Esophagus muscularis mucosa (tissue), 3 donors: Measurements from ENCODE around the gene VMP1.
A peak's percentile ranks its signal among the peaks of the same experiment; 100 is the strongest.

Experiments used
- CTCF ChIP-seq, 3 experiments: fragments of 200-600 bp in 2 of 3; fragments of 450-650 bp in 1 of 3; sonication (generic) in 2 of 3; IDR thresholded peaks; one replicate each; pipeline ENCODE4 v1.5.1; 2017 to 2019; ENCODE audit warnings: antibody characterized with exemption in 3 of 3, mild to moderate bottlenecking in 2 of 3, moderate library complexity in 1 of 3
- POLR2A ChIP-seq: fragments of 450-650 bp; IDR thresholded peaks from one replicate; pipeline ENCODE4 v1.6.1; 2017; ENCODE audit warnings: antibody characterized with exemption, moderate library complexity, mild to moderate bottlenecking, low read depth
- POLR2AphosphoS5 ChIP-seq, 2 donors: sonication (generic); formaldehyde crosslinking; IDR thresholded peaks; one replicate each; pipeline ENCODE4 v1.6.1; 2017; ENCODE audit warnings: antibody characterized with exemption in 2 of 2

- TF ChIP-seq CTCF (IDR thresholded peaks at IDR 0.05), result no peak
- no peak for TF ChIP-seq POLR2A
- peak; percentile 79 to 86 for TF ChIP-seq POLR2AphosphoS5 (IDR thresholded peaks at IDR 0.05)
These were observed 118.3 kb downstream of the VMP1 start for GRCh38 chr17:59825533-59826322.
